ENCODE data around the gene MET.

MET gene

GRCh38 chr7:116786791-116787443, 114.9 kb downstream of the MET start:
- DNase-seq, result no peak

- no peak for DNase-seq
Observed at GRCh38 chr7:116787881-116788280, 115.9 kb downstream of the MET start.

- no peak for DNase-seq
Observed at GRCh38 chr7:116788572-116789197, 116.7 kb downstream of the MET start.

GRCh38 chr7:116790025-116790424, 118.0 kb downstream of the MET start:
- DNase-seq, result no peak

- DNase-seq, result no peak
Observed at GRCh38 chr7:116792813-116793212, 120.8 kb downstream of the MET start.

GRCh38 chr7:116793795-116794340, 121.9 kb downstream of the MET start:
- DNase-seq, result no peak

GRCh38 chr7:116796471-116796870, 124.5 kb downstream of the MET start:
- DNase-seq, result no peak

GRCh38 chr7:116797612-116798011, 125.6 kb downstream of the MET start:
- no peak for DNase-seq

- DNase-seq, result no peak
Observed at GRCh38 chr7:116798232-116798631, 126.2 kb downstream of the MET start.

GRCh38 chr7:116799916-116800315, 127.9 kb downstream of the MET start:
- no peak for DNase-seq

- no peak for DNase-seq
Observed at GRCh38 chr7:116800594-116800993, 128.6 kb downstream of the MET start.

GRCh38 chr7:116801092-116801710, 129.2 kb downstream of the MET start:
- DNase-seq, result no peak

- no peak for DNase-seq
Observed at GRCh38 chr7:116802144-116802745, 130.2 kb downstream of the MET start.

GRCh38 chr7:116802746-116803152, 130.8 kb downstream of the MET start:
- no peak for DNase-seq

GRCh38 chr7:116804471-116804870, 132.5 kb downstream of the MET start:
- DNase-seq, result no peak

GRCh38 chr7:116805100-116805544, 133.1 kb downstream of the MET start:
- no peak for DNase-seq

- DNase-seq, result no peak
Observed at GRCh38 chr7:116806046-116806944, 134.3 kb downstream of the MET start.

GRCh38 chr7:116807011-116807560, 135.1 kb downstream of the MET start:
- DNase-seq, result no peak

- DNase-seq, result peak in 1 of 2 donors; percentile 33
Observed at GRCh38 chr7:116809636-116810266, 137.8 kb downstream of the MET start.

- DNase-seq, result no peak
Observed at GRCh38 chr7:116810267-116811116, 138.5 kb downstream of the MET start.

- DNase-seq, result no peak
Observed at GRCh38 chr7:116811768-116812167, 139.8 kb downstream of the MET start.
